HG03354 (cell line): ENCODE measurements around the gene MYCBPAP.

Experiments used
- ATAC-seq: cut with Tn5 transposase; IDR thresholded peaks from one replicate; pipeline ENCODE4 v1.9.1; 2021; ENCODE audit warnings: mild to moderate bottlenecking; ENCODE audit not compliant: unreplicated experiment, poor library complexity, severe bottlenecking

The MYCBPAP gene

GRCh38 chr17:50547736-50548083 is 39.5 kb downstream of the MYCBPAP start:
- ATAC-seq, result no peak

- ATAC-seq, result no peak
Observed at GRCh38 chr17:50548831-50549230, 40.6 kb downstream of the MYCBPAP start.

GRCh38 chr17:50549256-50549941 is 41.2 kb downstream of the MYCBPAP start:
- ATAC-seq, result no peak

- no peak for ATAC-seq
Observed at GRCh38 chr17:50549969-50550368, 41.7 kb downstream of the MYCBPAP start.

- no peak for ATAC-seq
Observed at GRCh38 chr17:50550661-50551432, 42.6 kb downstream of the MYCBPAP start.

- no peak for ATAC-seq
Observed at GRCh38 chr17:50551433-50551815, 43.2 kb downstream of the MYCBPAP start.

GRCh38 chr17:50551884-50552283 is 43.6 kb downstream of the MYCBPAP start:
- ATAC-seq, result no peak

GRCh38 chr17:50554201-50554600 is 46.0 kb downstream of the MYCBPAP start:
- ATAC-seq, result no peak

- no peak for ATAC-seq
Observed at GRCh38 chr17:50556803-50557202, 48.6 kb downstream of the MYCBPAP start.

GRCh38 chr17:50557630-50558029 is 49.4 kb downstream of the MYCBPAP start:
- no peak for ATAC-seq

- ATAC-seq, result no peak
Observed at GRCh38 chr17:50558091-50558490, 49.9 kb downstream of the MYCBPAP start.

GRCh38 chr17:50558581-50558940 is 50.3 kb downstream of the MYCBPAP start:
- no peak for ATAC-seq

GRCh38 chr17:50558941-50559614 is 50.8 kb downstream of the MYCBPAP start:
- ATAC-seq, result no peak

- no peak for ATAC-seq
Observed at GRCh38 chr17:50559674-50560184, 51.5 kb downstream of the MYCBPAP start.

- ATAC-seq, result peak; percentile 93
Observed at GRCh38 chr17:50560185-50560824, 52.1 kb downstream of the MYCBPAP start, which contains the start of gene CACNA1G. Gene CACNA1G (plus strand): TSS chr17:50560715. CDS start chr17:50561460, 745 bp downstream.

- no peak for ATAC-seq
Observed at GRCh38 chr17:50560931-50561745, 52.9 kb downstream of the MYCBPAP start.

GRCh38 chr17:50561746-50562141 is 53.5 kb downstream of the MYCBPAP start:
- ATAC-seq, result no peak

- ATAC-seq, result no peak
Observed at GRCh38 chr17:50562242-50563091, 54.2 kb downstream of the MYCBPAP start.
